Body of pancreas (tissue), 4 donors: ENCODE results near the gene DBP.

Experiments used
- POLR2A ChIP-seq, 3 donors: fragments of 450-650 bp; IDR thresholded peaks; one replicate each; pipeline ENCODE4 v1.6.1; 2016; ENCODE audit warnings: antibody characterized with exemption in 3 of 3, mild to moderate bottlenecking in 2 of 3
- TF ChIP-seq, protein P1 (sequence below), 7 experiments: fragments of 450-650 bp in 4 of 7; fragments of 200-600 bp in 3 of 7; sonication (generic) in 3 of 7; IDR thresholded peaks; one replicate each; pipeline ENCODE4 v1.5.1; 2016 to 2019; ENCODE audit warnings: antibody characterized with exemption in 7 of 7

DNA sequence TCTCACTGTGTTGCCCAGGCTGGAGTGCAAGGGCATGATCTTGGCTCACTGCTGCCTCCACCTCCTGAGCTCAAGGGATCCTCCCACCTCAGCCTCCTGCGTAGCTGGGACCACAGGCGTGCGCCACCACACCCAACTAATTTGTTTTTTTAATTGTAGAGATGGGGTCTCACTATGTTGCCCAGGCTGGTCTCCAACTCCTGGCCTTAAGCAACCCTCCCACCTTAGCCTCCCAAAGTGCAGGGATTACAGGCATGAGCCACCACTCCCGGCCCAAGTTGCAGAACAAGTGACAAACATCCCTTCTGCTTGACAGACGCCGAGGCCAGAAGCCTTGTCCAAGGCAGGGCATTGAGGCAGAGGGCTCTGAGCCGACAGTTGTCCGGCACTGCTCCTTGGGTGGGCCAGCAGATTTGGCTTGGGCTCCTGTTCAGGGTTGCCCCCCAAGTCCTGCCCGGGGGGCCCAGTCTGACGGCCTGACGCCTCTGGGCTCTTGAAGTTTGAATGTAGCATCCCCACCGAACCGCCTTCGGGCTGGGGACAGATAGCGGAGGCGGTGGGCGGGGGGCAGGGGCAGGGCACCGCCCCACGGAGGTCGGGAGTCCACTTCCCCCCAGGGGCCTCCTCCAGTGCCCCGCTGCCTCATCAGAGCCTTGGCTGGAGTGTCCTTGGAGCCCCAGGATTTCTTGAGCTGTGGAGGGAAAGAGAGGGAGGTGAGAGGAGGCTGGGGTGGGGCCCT is 36.3 kb downstream of the DBP start:
- TF ChIP-seq, protein P1, sequence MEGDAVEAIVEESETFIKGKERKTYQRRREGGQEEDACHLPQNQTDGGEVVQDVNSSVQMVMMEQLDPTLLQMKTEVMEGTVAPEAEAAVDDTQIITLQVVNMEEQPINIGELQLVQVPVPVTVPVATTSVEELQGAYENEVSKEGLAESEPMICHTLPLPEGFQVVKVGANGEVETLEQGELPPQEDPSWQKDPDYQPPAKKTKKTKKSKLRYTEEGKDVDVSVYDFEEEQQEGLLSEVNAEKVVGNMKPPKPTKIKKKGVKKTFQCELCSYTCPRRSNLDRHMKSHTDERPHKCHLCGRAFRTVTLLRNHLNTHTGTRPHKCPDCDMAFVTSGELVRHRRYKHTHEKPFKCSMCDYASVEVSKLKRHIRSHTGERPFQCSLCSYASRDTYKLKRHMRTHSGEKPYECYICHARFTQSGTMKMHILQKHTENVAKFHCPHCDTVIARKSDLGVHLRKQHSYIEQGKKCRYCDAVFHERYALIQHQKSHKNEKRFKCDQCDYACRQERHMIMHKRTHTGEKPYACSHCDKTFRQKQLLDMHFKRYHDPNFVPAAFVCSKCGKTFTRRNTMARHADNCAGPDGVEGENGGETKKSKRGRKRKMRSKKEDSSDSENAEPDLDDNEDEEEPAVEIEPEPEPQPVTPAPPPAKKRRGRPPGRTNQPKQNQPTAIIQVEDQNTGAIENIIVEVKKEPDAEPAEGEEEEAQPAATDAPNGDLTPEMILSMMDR (IDR thresholded peaks at IDR 0.05) = no peak
- TF ChIP-seq POLR2A (IDR thresholded peaks at IDR 0.05) = no peak
